ENCODE data around the gene CCNQ.
A peak's percentile ranks its signal among the peaks of the same experiment; 100 is the strongest.
"Not testable (repeated sequence)": the region's sequence is repeated elsewhere in the genome, so short reads cannot be mapped to it uniquely, and the experiment has no call there.

The CCNQ gene

DNA sequence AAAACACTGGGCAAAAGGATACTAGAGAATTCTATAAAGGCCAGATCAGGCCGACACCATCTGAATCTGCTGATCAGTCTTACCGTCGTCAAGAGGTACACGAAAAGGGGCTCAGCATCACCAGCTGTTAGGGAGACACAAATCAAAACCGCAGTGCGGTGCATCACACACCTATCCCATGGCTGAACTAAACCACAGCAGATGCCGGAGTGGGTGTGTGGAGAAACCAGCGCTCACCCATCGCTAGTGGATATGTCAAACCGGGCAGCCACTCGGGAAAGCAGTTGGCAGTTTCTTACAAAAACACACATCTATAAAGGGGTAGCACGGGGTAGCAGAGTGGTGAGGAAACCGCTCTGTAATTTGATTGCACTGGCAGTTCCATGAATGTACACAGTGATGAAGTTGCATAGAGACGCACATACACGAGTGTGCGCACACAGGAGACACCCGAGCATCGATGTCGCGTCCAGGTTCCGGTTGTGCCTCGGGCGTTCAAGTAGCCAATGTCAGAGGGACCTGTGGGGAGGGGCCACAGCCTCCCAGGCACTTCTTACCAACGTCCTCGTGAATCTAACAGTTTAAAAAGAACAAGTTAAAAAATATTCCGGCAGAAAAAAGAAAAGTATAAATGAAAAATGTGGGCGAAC, 23.1 kb upstream of the CCNQ start:
- DNase-seq, result no peak

DNA sequence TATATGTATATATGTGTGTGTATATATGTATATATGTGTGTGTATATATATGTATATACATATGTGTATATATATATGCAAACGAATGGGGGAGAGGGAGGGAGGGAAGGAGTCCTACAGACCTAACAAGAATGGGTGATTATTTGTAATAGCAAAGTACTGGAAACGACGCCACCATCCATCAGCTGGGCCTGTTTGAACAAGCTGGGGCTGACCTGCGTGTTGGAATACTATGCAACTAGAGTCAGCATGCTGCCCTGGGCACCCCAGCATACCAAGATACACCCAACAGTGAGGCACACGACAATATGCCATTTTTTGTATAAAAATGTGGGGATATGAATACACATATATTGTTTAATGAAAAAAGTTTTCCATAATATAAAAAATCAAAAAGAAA, 21.6 kb upstream of the CCNQ start:
- no peak for DNase-seq

DNA sequence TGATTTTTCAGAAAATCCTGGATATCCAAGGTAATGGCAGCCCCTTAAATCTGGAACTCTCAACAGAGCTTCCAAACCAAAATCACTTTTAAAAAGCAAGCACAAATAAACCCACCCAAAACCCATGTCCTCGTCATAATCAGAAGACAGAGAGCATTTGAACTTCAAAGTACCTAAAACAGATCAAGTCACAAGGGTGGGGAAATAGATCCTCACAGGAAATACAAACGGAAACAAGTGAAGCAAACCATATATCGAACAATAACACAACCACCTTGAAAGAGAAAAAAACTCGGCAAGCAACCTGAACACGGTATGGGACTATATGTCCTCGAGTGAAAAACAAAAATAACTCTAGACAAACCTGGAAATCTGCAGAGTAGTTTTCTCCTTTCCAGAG, 15.9 kb upstream of the CCNQ start:
- DNase-seq, result no peak

DNA sequence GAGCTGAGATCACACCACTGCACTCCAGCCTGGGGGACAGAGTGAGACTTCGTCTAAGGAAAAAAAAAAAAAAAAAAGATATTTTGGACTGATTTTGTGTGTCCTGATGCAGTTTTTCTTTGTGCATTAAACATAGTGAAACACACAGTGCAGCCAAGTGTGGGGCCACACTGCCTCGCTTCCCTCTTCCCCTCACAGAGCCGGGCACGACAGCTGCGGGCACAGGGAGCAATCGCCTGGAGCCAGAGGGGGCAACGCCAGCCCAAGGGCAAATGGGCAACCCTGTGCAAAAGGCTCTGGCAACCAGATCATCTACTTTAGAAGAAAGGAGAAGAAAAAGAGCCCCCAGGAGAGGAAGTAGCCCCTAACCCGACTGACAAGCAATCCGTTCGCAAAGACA, 13.5 kb upstream of the CCNQ start:
- no peak for DNase-seq

DNA sequence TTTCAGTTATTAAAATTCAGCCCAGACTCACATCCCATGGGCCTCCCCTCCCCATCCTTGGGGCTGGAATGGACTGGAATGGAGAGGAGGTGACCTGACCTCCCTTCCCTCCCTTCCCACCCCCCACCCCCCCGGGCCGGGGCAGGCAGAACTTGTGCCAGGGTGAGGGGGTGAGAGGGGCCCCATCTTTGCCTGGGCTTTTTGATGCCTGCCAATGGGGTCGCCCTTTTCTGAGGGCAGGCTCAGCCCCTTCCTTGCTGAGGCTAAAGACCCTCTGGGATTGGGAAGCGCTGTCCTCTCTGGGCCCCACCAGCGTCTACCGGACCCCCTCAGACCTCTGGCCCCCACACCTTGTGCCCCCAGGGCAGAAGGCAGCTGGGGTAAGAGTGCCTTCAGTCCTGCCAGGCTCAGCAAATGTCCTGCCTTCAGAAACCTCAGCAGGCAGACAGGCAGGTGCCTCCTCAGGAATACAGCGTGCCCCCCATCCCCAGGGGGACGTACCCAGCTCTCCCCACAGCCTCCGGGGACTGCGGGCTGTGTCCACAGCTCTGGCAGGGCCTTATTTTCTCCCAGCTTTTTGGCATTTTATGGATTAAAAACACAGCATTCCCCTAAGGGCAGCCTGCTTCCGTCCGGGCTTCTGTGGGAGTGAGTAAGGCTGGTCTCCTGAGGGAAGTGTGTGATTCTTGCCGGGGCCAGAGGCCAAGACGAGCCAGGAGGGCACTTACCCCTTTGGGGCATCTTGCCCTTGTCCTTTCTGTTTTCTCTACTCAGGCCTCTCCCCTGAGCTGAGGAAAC, 12.6 kb upstream of the CCNQ start:
- DNase-seq, result no peak

DNA sequence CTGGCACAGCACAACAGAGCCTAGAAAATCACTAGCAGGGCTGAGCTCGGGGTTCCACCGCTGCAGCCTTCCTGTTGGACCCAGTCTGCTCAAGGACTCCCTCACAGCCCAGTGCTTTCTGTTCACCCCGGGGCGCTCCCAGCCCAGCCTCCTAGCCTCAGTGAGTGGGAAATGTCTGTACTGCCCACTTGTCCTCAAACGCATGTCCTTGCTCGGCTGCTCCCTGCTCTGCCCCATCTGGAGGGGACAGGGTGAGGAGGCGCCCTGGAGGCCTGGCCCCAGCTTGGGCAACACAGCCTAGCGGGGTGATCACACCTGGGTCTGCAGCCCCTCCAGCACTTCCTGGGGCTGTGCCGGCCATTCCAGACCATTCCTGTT, 11.9 kb upstream of the CCNQ start:
- no peak for DNase-seq

DNA sequence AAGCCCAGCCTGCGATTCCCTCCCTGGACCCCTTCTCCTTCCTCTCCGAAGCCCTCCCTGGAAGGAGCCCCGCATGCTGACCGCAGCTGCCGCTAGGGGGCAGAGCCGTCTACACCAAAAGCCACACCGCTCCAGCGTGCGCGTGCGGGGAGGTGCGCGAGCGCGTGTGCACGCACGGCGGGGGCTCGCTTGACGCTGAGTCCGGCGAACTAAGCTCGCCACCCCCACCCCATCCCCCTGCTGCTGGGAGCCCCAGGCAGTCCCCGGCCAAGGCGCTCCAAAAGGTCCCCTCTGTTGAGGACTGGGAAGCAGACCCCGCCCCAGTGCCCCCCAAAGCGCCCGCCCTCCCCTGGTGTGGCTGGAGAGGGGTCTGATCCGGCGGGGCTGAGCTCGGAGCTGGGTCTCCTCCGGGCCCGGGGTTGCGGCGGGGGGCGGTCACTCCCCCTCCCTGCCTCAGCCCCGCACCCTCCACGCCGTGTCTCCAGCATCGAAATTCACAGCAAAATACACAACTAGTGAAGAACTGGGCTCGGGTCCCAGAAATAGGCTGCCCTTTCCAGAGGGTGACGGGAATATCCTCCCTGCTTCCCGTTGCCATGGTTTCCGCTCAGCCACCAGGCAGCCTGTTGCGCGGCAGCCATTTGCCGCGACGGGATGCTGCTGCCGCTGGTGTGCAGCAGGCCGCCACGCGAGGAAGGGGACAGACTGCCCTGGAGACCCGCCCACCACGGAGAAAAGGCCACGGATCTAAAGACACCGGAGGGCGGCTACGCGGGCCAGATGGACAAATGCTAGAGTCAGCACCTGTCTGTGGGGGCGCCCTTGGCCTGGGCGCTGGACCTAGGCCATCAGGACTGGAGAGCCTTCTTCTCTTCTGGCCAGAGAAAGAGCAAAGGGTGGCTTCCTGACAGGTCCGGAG, 11.2 kb upstream of the CCNQ start:
- peak; percentile 51 to 56 for DNase-seq

DNA sequence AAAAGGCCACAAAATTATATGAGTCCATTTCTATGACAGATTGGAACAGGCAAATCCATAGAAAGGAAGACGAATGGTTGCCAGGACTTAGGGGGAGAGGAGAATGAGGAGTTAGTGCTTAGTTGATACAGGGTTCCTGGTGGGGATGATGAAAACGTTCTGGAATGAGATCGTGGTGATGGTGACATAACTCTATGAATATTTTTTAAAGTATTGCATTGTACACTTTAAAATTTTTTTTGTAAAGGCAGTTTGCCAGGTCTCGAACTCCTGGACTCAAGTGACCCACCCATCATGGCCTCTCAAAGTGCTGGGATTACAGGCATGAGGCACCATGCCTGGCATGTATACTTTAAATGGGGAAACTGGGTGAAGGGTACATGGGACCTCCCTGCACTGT, 9.9 kb upstream of the CCNQ start:
- DNase-seq, result no peak

DNA sequence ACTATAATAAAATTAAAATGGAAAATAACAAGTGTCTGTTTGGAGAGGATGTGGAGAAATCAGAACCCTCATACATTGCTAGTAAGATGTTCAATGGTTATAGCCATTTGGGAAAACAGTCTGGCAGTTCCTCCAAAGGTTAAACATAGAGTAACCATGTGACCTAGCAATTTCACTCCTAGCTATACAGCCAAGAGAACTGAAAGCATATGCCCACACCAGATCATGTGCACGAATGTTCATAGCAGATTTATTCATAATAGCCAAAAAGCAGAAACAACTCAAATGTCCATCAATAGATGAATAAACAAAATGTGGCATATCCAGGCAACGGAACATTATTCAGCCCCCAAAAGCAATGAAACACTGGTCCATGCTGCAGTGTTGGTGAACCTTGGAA, 9.4 kb upstream of the CCNQ start:
- DNase-seq, result no peak

DNA sequence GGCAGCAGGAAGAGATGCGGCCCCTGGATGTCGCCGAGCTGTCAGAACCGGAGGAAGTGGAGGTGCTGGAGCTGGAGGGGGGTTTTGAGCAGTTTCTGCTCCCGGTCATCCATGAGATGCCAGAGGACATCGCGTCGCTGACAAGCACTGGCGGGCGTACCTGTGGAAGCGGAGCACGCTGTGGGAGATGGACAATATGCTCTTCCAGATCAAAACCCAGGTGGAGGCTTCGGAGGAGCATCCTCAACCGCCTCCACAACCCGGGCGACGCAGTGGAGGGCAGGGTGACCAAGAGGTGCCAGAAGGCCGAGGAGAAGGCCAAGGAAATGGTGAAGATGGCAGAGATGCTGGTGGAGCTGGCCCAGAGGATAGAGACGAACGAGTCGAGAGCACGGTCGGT, 7.6 kb upstream of the CCNQ start:
- no peak for DNase-seq

DNA sequence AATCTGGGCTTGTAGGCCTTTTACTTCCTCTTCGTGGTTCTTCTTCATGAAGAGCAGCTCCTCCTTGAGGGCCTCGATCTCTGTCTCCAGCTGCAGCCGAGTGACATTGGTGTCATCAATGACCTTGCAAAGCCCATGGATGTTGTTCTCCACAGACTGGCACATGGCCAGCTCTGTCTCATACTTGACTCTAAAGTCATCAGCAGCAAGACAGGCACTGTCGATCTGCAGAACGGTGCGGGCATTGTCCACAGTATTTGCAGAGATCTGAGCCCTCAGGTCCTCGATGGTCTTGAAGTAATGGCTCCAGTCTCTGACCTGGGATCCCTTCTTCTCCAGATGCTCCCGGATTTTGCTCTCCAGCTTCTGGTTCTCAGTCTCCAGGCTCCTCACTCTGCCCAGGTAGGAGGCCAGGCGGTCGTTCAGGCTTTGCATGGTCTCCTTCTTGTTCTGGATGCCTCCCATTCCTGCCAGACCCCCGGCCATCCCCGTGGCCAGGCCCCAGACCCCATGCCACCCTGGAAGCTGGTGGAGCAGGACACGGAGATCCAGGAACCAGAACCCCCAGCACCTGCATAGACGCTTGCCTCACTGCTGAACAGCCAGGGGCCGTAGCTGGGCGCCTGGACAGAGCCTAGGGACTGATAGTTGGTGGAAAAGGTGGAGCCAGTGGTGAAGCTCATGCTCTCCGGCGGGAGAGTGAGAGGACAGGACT, 5.9 kb upstream of the CCNQ start:
- DNase-seq, result not testable (repeated sequence)

DNA sequence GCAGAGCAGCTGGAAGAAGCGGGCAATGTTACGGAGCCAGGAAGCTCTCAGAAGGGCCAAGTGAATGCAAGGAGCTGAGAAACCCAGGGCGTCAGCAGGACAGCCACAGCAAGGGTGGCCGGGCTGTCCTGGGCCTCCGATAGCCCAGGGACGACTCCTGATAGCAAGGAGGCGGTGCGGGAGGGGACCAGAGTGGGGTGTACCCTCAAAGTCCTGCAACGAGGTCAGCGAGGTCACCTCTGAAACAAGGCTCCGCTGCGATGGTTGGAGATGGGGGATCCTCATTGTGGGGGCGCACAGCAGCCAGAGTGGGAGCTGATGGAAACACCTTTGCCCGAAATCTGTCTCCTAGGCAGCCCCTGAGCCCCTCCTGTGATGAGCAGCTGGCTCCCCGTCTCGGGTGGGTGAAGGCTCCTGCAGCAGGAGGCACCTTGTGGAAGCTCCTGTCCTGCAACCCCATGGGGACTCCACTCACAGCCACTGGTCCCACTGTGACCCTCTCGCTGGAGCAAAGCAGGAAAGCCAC, 4.3 kb upstream of the CCNQ start:
- no peak for DNase-seq

DNA sequence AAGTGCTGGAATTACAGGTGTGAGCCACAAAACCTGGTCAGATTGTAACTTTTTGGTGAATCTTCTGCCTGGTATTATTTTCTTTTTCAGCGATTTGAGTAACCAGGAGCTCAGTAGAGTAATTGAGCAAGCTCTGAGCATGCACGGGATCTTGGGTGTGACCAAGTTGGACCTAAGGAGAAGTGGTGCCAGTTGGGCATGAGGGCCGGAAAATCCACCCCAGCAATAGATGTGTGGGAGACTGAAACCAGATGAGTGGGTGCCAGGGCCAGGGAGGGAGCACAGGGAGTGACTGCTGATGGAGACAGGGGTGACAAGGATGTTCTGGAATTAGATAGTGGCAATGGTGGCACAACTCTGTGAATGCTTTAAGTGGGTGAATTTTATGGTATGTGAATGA, 3.7 kb upstream of the CCNQ start:
- DNase-seq, result no peak

DNA sequence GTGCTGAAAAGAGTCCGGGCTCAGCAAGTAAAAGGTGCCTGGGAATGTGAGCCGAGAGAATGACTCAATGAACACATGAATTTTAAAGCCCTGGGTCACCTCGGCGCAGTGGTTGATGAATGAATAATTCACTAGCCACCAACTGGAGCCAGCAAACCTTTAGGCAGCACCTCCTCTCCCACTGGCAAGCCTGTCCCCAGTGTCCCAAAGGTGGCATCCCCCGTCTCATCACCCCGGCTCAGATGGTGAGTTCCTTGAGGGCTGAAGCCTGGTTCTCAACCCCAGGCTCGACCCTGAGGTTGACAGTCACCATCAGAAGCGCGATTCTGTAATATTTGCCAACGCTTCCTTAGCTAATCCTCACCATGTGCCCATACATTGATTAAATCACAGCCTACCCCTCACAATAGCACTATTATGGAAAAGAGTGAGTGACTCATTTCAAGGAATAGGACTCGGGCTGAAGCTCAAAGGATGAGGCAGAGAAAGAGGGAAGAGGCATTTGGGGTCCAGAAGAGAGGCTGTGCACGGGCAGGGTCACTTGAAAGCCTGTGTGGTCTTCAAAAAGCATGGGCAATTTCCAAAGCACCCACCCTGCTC, 2.7 kb upstream of the CCNQ start:
- no peak for DNase-seq

DNA sequence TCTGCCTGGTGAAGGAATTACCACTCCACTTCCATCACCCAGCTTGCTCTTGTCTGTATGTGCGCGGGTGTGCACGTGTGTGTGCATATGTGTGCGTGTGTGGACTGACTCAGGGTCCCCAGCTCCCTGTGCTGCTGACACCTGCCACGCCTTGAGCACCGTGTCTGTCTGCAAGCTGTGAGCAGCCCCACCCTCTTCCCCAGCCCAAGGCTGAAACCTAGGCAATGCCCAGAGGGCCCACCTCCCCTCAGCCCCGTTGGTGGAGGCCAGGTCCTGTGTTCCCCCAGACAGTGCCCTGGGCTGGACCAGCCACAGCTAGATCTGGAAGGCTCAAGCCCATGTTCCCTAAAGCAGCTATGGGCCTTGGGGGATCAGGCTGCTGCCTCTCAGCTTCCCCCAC, 2.0 kb upstream of the CCNQ start:
- DNase-seq, result no peak

DNA sequence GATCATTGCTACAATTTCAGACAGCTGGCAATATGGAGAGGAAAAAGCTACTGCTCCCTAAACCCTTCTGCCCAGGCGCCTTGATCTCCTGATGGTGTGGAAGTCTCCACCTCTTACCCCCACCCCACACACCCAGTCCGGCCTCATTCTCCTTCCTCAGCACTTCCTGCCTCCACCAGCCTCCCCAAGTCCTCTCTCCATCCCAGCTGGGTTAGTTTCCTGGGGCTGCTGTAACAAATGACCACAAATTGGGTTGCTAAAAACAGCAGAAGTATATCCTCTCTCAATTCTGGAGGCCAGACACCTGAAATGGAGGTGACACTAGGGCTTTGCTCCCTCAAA, 1.1 kb upstream of the CCNQ start:
- no peak for DNase-seq

DNA sequence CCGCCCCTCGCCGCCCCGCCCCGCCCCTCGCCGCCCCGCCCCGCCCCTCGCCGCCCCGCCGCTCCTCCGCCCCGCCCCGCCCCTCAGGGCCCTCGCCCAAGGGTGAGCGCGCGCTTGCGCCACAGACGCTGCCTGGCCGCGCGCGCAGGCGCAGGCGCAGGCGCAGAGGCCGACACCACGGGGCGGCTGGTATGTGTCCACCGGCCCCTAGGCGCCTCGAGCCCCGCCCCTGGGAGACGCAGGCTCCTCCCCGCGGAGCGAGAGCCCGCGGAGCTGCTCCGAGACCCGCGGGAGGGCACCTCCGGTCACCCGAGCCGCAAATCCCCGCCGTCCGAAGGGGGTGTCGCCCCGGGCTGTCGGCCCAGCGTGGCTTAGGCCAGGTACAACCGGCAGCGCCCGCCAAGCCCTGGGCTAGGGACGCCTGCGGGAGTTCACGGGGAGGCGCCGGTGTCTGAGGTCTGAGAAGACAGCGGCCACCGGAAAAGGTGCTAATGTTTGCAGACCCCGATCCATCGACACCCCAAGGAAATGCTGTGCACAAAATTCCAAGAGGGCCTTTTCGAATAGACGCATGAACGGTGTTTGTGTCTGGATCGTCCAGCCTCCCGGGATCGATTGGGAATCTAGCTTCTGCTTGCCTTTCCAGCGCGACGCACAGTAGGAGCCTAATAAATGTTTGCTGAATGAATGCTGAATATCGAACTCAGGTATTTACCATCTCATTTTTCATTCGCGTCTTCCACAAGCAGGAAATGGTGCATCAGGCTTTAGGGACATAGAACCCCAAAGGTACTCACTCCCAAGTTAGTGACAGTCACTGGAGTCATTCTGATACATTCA, 473 bp upstream of the CCNQ start:
- DNase-seq, result peak; percentile 60 to 77

DNA sequence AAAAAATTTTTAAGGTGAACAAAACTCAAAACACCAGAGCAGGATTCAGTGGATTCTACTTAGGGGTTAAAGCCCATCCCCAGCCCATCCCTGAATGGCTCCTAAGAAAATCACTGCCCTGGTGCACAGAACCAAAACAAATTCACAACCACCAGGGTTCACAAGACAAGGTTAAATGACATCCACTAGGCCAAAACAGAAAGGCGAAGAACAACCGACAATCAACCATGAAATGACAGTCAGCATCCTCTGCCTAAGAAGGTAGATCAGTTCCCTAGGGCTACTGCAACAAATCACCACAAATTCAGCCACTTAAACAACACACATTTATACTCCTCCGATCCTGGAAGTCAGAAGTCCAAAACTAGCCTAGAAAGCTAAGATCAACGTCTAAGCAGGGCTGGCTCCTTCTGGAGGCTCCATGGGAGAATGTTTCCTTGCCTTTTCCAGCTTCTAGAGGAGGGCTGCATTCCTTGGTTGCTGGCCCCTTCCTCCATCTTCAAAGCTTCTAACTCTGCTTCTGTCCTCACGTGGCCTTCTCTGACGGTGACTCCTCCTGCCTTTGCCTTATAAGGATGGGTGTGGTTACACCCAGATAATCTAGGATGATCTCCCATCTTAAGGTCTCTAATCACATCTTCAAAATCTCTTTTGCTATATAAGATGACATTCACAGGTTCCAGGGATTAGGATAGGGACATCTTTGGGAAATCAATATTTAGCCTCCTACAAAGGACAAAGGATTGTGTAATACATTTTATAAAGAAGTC, 1.8 kb downstream of the CCNQ start:
- no peak for DNase-seq

DNA sequence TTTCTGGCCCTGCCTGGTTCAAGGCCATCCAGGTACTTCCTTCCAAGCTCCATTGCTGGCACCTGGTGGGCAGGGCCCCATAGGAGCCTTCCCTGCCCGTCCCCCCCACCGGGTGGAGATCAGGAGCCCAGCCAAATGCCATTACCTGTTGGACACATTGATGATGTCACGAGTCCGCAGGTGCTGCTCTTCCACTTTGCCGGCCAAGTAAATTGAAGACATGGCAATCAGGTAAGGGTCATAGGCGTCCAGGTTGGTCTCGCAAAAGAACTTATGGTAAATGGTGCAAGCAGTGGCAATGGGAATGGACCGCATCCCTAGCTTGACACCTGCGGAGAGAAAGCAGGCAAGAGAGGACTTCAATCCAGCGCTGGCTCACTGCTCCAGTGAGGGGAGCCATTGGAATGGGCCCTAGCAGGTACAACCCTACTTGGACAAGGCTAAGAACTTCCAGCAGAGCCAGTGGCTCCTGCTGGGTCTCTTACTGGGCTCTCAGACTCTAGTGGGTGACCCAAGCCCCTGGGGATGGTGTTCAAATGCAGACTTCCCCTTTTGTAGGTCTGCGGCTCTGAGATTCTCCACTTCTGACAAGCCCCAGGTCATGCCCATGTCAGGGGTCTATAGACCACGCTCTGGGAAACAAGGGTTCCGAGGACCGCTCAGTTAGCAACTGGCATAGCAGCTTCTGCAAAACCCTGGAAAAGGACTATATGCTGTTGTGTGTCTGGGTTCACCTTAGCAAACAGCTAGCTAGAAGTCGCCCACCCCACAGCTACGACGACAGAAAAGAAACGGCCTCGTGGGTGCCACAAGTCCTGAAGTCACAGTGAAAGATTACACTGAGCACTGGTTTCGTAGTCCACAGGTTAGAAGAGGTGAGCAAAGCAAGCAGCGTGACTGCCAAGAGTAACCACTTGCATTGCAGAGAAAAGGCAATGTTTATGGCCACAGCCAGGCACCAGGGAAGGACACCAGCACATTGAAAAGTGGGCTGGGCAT, 2.8 kb downstream of the CCNQ start:
- no peak for DNase-seq
